Stimulated activated effector memory CD8-positive, alpha-beta T cell treated with anti-CD3 and anti-CD28 coated beads, Interleukin-12 subunit alpha, Interleukin-12 subunit beta, amount 100 ng/mL, for 72 hours (primary cell): ENCODE data around the gene RNASEH1.
"Not testable (repeated sequence)": the region's sequence is repeated elsewhere in the genome, so short reads cannot be mapped to it uniquely, and the experiment has no call there.

Source experiments
- ATAC-seq: fragments of 150-1000 bp; cut with Tn5 transposase; 2 replicates; pipeline ENCODE4 v1.10.0; 2021
- DNase-seq, 2 donors: peaks; one replicate each; pipeline ENCODE4 v3.0.0; 2021 to 2022; ENCODE audit warnings: low spot score in 2 of 2
- H3K27ac Mint-ChIP-seq: one replicate; pipeline ENCODE4 v1.8.0; 2022; ENCODE audit warnings: mild to moderate bottlenecking, mixed read lengths
- H3K36me3 Mint-ChIP-seq: one replicate; pipeline ENCODE4 v1.8.0; 2022; ENCODE audit warnings: mild to moderate bottlenecking, mixed read lengths
- H3K4me1 Mint-ChIP-seq: one replicate; pipeline ENCODE4 v1.8.0; 2022; ENCODE audit warnings: mixed read lengths
- H3K4me3 Mint-ChIP-seq: one replicate; pipeline ENCODE4 v1.8.0; 2022; ENCODE audit warnings: mild to moderate bottlenecking, mixed read lengths
- H3K9me3 Mint-ChIP-seq: one replicate; pipeline ENCODE4 v1.8.0; 2022; ENCODE audit warnings: mixed read lengths

Gene RNASEH1

DNA sequence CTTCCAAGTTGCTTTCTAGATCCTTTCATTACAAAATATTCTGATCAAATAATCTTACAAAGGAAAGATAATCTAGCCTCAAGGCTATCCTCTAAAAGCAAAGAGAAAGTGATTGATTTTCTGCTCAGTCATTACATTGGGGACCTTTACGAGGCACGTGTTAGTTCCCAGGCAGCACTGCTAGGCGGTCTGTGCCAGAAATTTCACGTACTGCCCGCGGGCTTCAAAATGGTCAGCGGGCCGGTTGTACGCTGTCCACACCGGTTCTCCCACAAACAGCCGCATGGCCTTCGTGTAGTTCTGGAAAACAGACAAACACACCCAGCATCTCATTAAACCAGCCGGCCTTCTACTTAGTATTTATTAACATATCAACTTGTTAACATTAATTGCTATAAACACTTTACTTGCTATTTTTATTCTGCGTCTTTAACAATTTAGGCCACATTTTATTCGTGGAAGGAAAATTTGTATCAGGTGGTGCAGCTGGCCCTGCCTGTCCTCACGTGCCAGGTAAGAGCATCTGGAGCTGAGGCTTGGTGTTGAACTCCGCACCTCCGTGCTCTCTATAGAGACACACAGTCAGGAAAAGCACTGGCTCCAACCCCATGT, 59.2 kb downstream of the RNASEH1 start:
- H3K4me1 Mint-ChIP-seq = peaks cover 7% of the 10 kb centered on the region
- ATAC-seq = no peak
- H3K9me3 Mint-ChIP-seq = no peaks in the 10 kb centered on the region
- peaks cover 50% of the 10 kb centered on the region for H3K36me3 Mint-ChIP-seq
- no peak overlapping the region for H3K27ac Mint-ChIP-seq
- no peak overlapping the region for H3K4me3 Mint-ChIP-seq
- DNase-seq = no peak

DNA sequence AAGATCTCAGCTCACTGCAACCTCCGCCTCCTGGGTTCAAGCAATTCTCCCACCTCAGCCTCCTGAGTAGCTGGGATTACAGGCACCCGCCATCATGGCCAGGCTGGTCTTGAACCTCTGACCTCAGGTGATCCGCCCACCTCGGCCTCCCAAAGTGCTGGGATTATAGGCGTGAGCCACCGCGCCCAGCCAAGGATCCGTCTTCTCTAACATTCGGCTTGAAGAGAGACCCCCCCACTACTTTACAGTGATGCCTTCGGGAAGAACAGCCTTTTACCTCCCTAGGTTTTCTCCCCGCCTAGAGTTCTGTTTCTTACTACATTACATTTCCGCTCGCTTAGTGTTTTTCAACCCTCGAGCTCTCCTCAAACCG, 61.4 kb downstream of the RNASEH1 start:
- H3K4me3 Mint-ChIP-seq, H3K27ac Mint-ChIP-seq, DNase-seq, H3K4me1 Mint-ChIP-seq, H3K9me3 Mint-ChIP-seq, ATAC-seq: not testable (repeated sequence)
- peaks cover 45% of the 10 kb centered on the region for H3K36me3 Mint-ChIP-seq
